ENCODE results near the gene NF1.

NF1 gene

GRCh38 chr17:31413874-31414549 lies 319.2 kb downstream of the NF1 start:
- no peak for TF ChIP-seq CTCF (IDR thresholded peaks at IDR 0.05; ENCODE audit: insufficient read depth, low read depth, low read length, missing control alignments)
- no peak overlapping the region for H3K4me3 ChIP-seq (ENCODE audit: low read length)
- peak; percentile 81 for DNase-seq (ENCODE audit: low read depth)

GRCh38 chr17:31414550-31414918 lies 319.8 kb downstream of the NF1 start:
- no peak for TF ChIP-seq CTCF (IDR thresholded peaks at IDR 0.05; ENCODE audit: insufficient read depth, low read depth, low read length, missing control alignments)
- no peak overlapping the region for H3K4me3 ChIP-seq (ENCODE audit: low read length)
- DNase-seq (ENCODE audit: low read depth), result no peak

GRCh38 chr17:31415004-31415454 lies 320.3 kb downstream of the NF1 start:
- no peak overlapping the region for H3K4me3 ChIP-seq (ENCODE audit: low read length)
- DNase-seq (ENCODE audit: low read depth), result no peak
- TF ChIP-seq CTCF (IDR thresholded peaks at IDR 0.05; ENCODE audit: insufficient read depth, low read depth, low read length, missing control alignments), result no peak

GRCh38 chr17:31415640-31416502 lies 321.1 kb downstream of the NF1 start:
- H3K4me3 ChIP-seq (ENCODE audit: low read length), result no peak overlapping the region
- no peak for TF ChIP-seq CTCF (IDR thresholded peaks at IDR 0.05; ENCODE audit: insufficient read depth, low read depth, low read length, missing control alignments)
- no peak for DNase-seq (ENCODE audit: low read depth)

GRCh38 chr17:31416503-31416923 lies 321.7 kb downstream of the NF1 start:
- DNase-seq (ENCODE audit: low read depth), result no peak
- H3K4me3 ChIP-seq (ENCODE audit: low read length), result no peak overlapping the region
- no peak for TF ChIP-seq CTCF (IDR thresholded peaks at IDR 0.05; ENCODE audit: insufficient read depth, low read depth, low read length, missing control alignments)

- no peak for TF ChIP-seq CTCF (IDR thresholded peaks at IDR 0.05; ENCODE audit: insufficient read depth, low read depth, low read length, missing control alignments)
- no peak overlapping the region for H3K4me3 ChIP-seq (ENCODE audit: low read length)
- no peak for DNase-seq (ENCODE audit: low read depth)
These were observed 322.4 kb downstream of the NF1 start for GRCh38 chr17:31417051-31417792.

Measured in epithelial cell of esophagus (primary cell).